ENCODE results near the gene TELO2. TPM values are rescaled to one million over a fixed set of nuclear protein-coding genes. Genes with fewer than 3 reads are reported as not detected.

The TELO2 gene
- total and polyA plus RNA-seq, 4 donors, result 12.9 to 19.3 (median 16.2) TPM

- Histone ChIP-seq H3K27ac (ENCODE audit: low read depth in 1 of 2, low read length in 2 of 2) (peak overlapping the region; percentile 61 to 66), H3K27me3 (ENCODE audit: control insufficient read depth in 4 of 4, insufficient read depth in 4 of 4, low read length in 3 of 4) (no peaks in the 10 kb centered on the region), H3K4me3 (ENCODE audit: low read depth in 1 of 3, low read length in 3 of 3) (no peak overlapping the region), H3K36me3 (ENCODE audit: control insufficient read depth in 4 of 4, insufficient read depth in 3 of 4, low read depth in 1 of 4, low read length in 3 of 4) (no peaks in the 10 kb centered on the region), H3K9ac (ENCODE audit: low read depth in 1 of 2, low read length in 2 of 2) (no peak overlapping the region), H3K9me3 (ENCODE audit: control insufficient read depth in 4 of 4, low read length in 3 of 4) (no peaks in the 10 kb centered on the region), H3K4me1 (ENCODE audit: control insufficient read depth in 4 of 4, insufficient read depth in 4 of 4, low read length in 3 of 4) (peaks cover 2 to 28% (median 9%) of the 10 kb centered on the region in 4 donors)
- DNase-seq (ENCODE audit: low spot score), result no peak
- TF ChIP-seq RXRA (IDR thresholded peaks at IDR 0.05) (no peak), MAX (IDR thresholded peaks at IDR 0.05) (peak; percentile 34), SP1 (IDR thresholded peaks at IDR 0.05) (peak; percentile 32), NR2F2 (IDR thresholded peaks at IDR 0.05) (peak; percentile 64), YY1 (IDR thresholded peaks at IDR 0.05) (peak; percentile 26)
- TF ChIP-seq, protein P1, sequence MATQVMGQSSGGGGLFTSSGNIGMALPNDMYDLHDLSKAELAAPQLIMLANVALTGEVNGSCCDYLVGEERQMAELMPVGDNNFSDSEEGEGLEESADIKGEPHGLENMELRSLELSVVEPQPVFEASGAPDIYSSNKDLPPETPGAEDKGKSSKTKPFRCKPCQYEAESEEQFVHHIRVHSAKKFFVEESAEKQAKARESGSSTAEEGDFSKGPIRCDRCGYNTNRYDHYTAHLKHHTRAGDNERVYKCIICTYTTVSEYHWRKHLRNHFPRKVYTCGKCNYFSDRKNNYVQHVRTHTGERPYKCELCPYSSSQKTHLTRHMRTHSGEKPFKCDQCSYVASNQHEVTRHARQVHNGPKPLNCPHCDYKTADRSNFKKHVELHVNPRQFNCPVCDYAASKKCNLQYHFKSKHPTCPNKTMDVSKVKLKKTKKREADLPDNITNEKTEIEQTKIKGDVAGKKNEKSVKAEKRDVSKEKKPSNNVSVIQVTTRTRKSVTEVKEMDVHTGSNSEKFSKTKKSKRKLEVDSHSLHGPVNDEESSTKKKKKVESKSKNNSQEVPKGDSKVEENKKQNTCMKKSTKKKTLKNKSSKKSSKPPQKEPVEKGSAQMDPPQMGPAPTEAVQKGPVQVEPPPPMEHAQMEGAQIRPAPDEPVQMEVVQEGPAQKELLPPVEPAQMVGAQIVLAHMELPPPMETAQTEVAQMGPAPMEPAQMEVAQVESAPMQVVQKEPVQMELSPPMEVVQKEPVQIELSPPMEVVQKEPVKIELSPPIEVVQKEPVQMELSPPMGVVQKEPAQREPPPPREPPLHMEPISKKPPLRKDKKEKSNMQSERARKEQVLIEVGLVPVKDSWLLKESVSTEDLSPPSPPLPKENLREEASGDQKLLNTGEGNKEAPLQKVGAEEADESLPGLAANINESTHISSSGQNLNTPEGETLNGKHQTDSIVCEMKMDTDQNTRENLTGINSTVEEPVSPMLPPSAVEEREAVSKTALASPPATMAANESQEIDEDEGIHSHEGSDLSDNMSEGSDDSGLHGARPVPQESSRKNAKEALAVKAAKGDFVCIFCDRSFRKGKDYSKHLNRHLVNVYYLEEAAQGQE (IDR thresholded peaks at IDR 0.05), result peak; percentile 11
- WGBS, result 67% methylated on average over 30 of the region's 30 CpGs
Observed at GRCh38 chr16:1543085-1543896, 50.1 kb downstream of the TELO2 start.

DNA sequence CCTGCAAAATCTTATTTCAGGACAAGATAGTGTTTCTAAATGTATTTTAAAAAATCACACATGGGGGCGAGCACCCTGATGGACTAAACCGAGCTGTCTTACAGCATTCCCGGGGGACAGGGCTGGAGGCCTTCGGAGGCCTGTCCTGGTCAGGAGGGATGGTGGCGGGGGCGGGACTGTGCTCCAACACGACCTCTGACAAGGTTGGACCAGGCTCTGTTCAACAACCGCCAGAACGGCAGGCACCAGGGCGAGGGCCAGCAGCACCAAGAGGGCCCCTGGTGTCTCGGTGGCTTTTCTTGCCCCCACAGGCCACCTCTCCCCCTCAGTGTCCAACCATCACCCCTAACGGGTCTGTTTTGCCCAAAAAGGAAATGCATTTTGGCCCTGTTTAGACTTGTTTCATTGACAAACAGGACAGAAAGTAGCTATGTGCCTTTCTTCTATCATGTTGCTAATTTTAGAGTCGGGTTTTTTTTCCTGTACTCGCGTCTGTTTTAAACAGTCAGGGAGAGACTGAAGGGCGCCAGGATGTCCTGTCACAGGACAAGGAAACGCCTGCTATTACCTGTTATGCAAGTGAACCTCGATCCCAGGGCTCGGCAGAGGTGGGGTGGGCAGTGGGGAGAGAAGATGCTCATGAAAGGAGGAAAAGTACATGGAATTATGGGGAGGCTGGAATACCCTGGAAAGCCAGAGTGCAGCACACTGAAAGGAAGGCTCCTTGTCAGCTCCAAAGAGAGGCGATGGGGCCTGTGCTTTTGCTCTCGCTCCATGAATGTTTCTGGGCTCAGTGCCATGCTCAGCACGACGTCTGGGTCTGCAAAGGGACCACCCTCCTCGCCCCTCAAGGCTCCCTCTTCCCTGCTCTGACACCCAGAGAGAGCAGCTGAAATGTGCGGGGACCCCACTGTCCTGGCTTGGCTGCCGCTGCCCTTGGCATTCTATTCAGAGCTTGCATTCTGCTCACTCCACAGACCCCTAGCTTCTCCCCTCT, 52.2 kb downstream of the TELO2 start:
- WGBS, result 65% methylated on average over 26 of the region's 26 CpGs
- peak overlapping the region; percentile 63 to 65 for H3K27ac ChIP-seq (ENCODE audit: low read depth in 1 of 2, low read length in 2 of 2)
- H3K4me3 ChIP-seq (ENCODE audit: low read depth in 1 of 3, low read length in 3 of 3), result no peak overlapping the region
- DNase-seq (ENCODE audit: low spot score), result no peak
- no peaks in the 10 kb centered on the region for H3K9me3 ChIP-seq (ENCODE audit: control insufficient read depth in 4 of 4, low read length in 3 of 4)
- no peak overlapping the region for H3K9ac ChIP-seq (ENCODE audit: low read depth in 1 of 2, low read length in 2 of 2)
- H3K27me3 ChIP-seq (ENCODE audit: control insufficient read depth in 4 of 4, insufficient read depth in 4 of 4, low read length in 3 of 4), result no peaks in the 10 kb centered on the region
- peaks cover 2 to 28% (median 8%) of the 10 kb centered on the region in 4 donors for H3K4me1 ChIP-seq (ENCODE audit: control insufficient read depth in 4 of 4, insufficient read depth in 4 of 4, low read length in 3 of 4)
- no peaks in the 10 kb centered on the region for H3K36me3 ChIP-seq (ENCODE audit: control insufficient read depth in 4 of 4, insufficient read depth in 3 of 4, low read depth in 1 of 4, low read length in 3 of 4)
- TF ChIP-seq HNF4G (IDR thresholded peaks at IDR 0.05) (no peak), JUND (IDR thresholded peaks at IDR 0.05) (no peak), SP1 (IDR thresholded peaks at IDR 0.05) (peak; percentile 50), FOXA2 (IDR thresholded peaks at IDR 0.05) (no peak), RAD21 (IDR thresholded peaks at IDR 0.05) (no peak), RXRA (IDR thresholded peaks at IDR 0.05) (peak; percentile 30 to 45), HNF4A (conservative IDR thresholded peaks at IDR 0.05) (no peak), MAX (IDR thresholded peaks at IDR 0.05) (peak; percentile 13), NR2F2 (IDR thresholded peaks at IDR 0.05) (peak; percentile 88)
- TF ChIP-seq, protein P1 (IDR thresholded peaks at IDR 0.05), result no peak
